Naive thymus-derived CD4-positive, alpha-beta T cell (primary cell): ENCODE results near the gene TNP2. TPM values are rescaled to one million over a fixed set of nuclear protein-coding genes. Genes with fewer than 3 reads are reported as not detected.

Experiments
- ATAC-seq: fragments of 150-1000 bp; cut with Tn5 transposase; 2 replicates; pipeline ENCODE4 v1.10.0; 2021; ENCODE audit warnings: mild to moderate bottlenecking, moderate library complexity
- CTCF ChIA-PET: fragments of 350-600 bp; sonication (Branson Sonifier 250); formaldehyde crosslinking; loops from one replicate; lab custom pipeline; 2021; ENCODE audit warnings: antibody characterized with exemption; lab: Charles Lee
- POLR2A ChIA-PET: fragments of 350-600 bp; sonication (Branson Sonifier 250); formaldehyde crosslinking; loops from one replicate; lab custom pipeline; 2021; ENCODE audit warnings: antibody characterized with exemption, inconsistent platforms; lab: Charles Lee
- DNase-seq, 9 donors: peaks; one replicate each; pipeline versions ENCODE4 v3.0.0 to v3.0.0-alpha.2; 2020 to 2022; ENCODE audit warnings: mixed read lengths in 1 of 9
- H3K27ac ChIP-seq: one replicate; pipeline ENCODE4 v1.7.0; 2013; ENCODE audit warnings: mild to moderate bottlenecking, low read depth, low read length, moderate library complexity
- H3K27me3 ChIP-seq, 2 donors: one replicate each; pipeline ENCODE4 v1.7.0; 2013; ENCODE audit warnings: low read length in 2 of 2, mild to moderate bottlenecking in 2 of 2, moderate library complexity in 2 of 2; ENCODE audit not compliant: control insufficient read depth in 2 of 2, insufficient read depth in 2 of 2
- H3K36me3 ChIP-seq, 3 experiments: 1 replicate in 2 of 3; 2 replicates in 1 of 3; pipeline ENCODE4 v1.7.0; 2013; ENCODE audit warnings: low read length in 3 of 3, mild to moderate bottlenecking in 3 of 3, moderate library complexity in 1 of 3; ENCODE audit not compliant: insufficient read depth in 3 of 3, control insufficient read depth in 2 of 3
- H3K4me1 ChIP-seq, 2 donors: one replicate each; pipeline ENCODE4 v1.7.0; 2013; ENCODE audit warnings: low read length in 2 of 2, mild to moderate bottlenecking in 2 of 2, moderate library complexity in 1 of 2; ENCODE audit not compliant: control insufficient read depth in 2 of 2, insufficient read depth in 2 of 2
- H3K4me3 ChIP-seq: 2 replicates; pipeline ENCODE4 v1.7.0; 2013; ENCODE audit warnings: mild to moderate bottlenecking, low read length
- H3K9me3 ChIP-seq, 3 experiments: 1 replicate in 2 of 3; 2 replicates in 1 of 3; pipeline ENCODE4 v1.7.0; 2013; ENCODE audit warnings: low read length in 3 of 3; ENCODE audit not compliant: control insufficient read depth in 2 of 3
- H3K27ac Mint-ChIP-seq, 9 donors: one replicate each; pipeline ENCODE4 v1.8.0; 2020 to 2022; ENCODE audit warnings: mixed read lengths in 9 of 9, mild to moderate bottlenecking in 8 of 9, moderate library complexity in 5 of 9, inconsistent platforms in 2 of 9
- H3K27me3 Mint-ChIP-seq, 5 donors: one replicate each; pipeline ENCODE4 v1.8.0; 2021 to 2022; ENCODE audit warnings: mixed read lengths in 5 of 5, mild to moderate bottlenecking in 1 of 5
- H3K36me3 Mint-ChIP-seq, 5 donors: one replicate each; pipeline ENCODE4 v1.8.0; 2020 to 2022; ENCODE audit warnings: mixed read lengths in 5 of 5, mild to moderate bottlenecking in 3 of 5, inconsistent platforms in 1 of 5
- H3K4me1 Mint-ChIP-seq, 7 donors: one replicate each; pipeline ENCODE4 v1.8.0; 2020 to 2022; ENCODE audit warnings: mixed read lengths in 7 of 7, mild to moderate bottlenecking in 3 of 7, inconsistent platforms in 1 of 7
- H3K4me3 Mint-ChIP-seq, 10 donors: one replicate each; pipeline ENCODE4 v1.8.0; 2020 to 2022; ENCODE audit warnings: mild to moderate bottlenecking in 10 of 10, mixed read lengths in 10 of 10, moderate library complexity in 6 of 10, inconsistent platforms in 2 of 10
- H3K9me3 Mint-ChIP-seq, 11 donors: one replicate each; pipeline ENCODE4 v1.8.0; 2020 to 2022; ENCODE audit warnings: mixed read lengths in 11 of 11, mild to moderate bottlenecking in 4 of 11, inconsistent platforms in 1 of 11, moderate library complexity in 1 of 11
- intact Hi-C, 2 donors: fragments of 100-400 bp; cut with micrococcal nuclease; formaldehyde crosslinking; loops; one replicate each; pipeline ENCODE4 v1.15.1; 2023
- polyA plus RNA-seq, 2 donors: library from polyadenylated mRNA; unstranded; fragments of 300-500 nt; fragmentation: Illumina TruSeq; gene quantifications; one replicate each; pipeline ENCODE4 v1.2.3, GENCODE V29; 2021
- total RNA-seq, 6 experiments: library from RNA in 5 of 6; stranded (reverse) in 5 of 6; gene quantifications; 1 replicate in 5 of 6; 2 replicates in 1 of 6; pipeline ENCODE4 v1.2.3 and lab custom pipeline; 2021 to 2026

Gene TNP2
- total and polyA plus RNA-seq, 7 experiments from 2014 or later = not detected

GRCh38 chr16:11297492-11298142 is 28.5 kb upstream of the TNP2 start:
- Histone ChIP-seq H3K4me3 (peak overlapping the region; percentile 49), H3K27ac (no peak overlapping the region), H3K36me3 (no peaks in the 10 kb centered on the region), H3K27me3 (no peaks in the 10 kb centered on the region), H3K9me3 (no peaks in the 10 kb centered on the region), H3K4me1 (peaks cover 8% of the 10 kb centered on the region in 2 donors)
- Mint-ChIP-seq H3K4me1 (peaks cover 9 to 53% (median 25%) of the 10 kb centered on the region in 7 donors), H3K27me3 (peaks cover 0 to 19% (median 0%) of the 10 kb centered on the region in 5 donors), H3K4me3 (peak overlapping the region; percentile 76 to 87 (median 80)), H3K27ac (peak overlapping the region; percentile 63 to 87 (median 77)), H3K36me3 (no peaks in the 10 kb centered on the region), H3K9me3 (no peaks in the 10 kb centered on the region)
- intact Hi-C loops = loop anchor here (1.0 to 2.0 kb wide), 12 partner anchors 13 to 333 kb away; partner anchors contain the start of gene RMI2 (in 1 of the 2)
- peak; percentile 50 to 70 (median 65) for DNase-seq
- CTCF ChIA-PET = interaction anchor here (0.6 to 2.8 kb wide), 18 partner anchors 10 to 349 kb away, joined by 3 to 31 read pairs (median 5); partner anchors contain the start of gene SOCS1
- POLR2A ChIA-PET = interaction anchor here (0.9 to 4.5 kb wide), 11 partner anchors 11 to 73 kb away, joined by 3 to 48 read pairs (median 5); partner anchors contain the start of gene SOCS1
- ATAC-seq = peak; percentile 95

GRCh38 chr16:11296706-11297491 is 27.8 kb upstream of the TNP2 start:
- Mint-ChIP-seq H3K27ac (peak overlapping the region in 8 of 9 donors; percentile 56 to 83 (median 70)), H3K27me3 (peaks cover 0 to 22% (median 0%) of the 10 kb centered on the region in 5 donors), H3K4me1 (peaks cover 9 to 49% (median 25%) of the 10 kb centered on the region in 7 donors), H3K9me3 (no peaks in the 10 kb centered on the region), H3K36me3 (no peaks in the 10 kb centered on the region), H3K4me3 (peak overlapping the region; percentile 76 to 87 (median 80))
- H3K4me1 ChIP-seq = peaks cover 8% of the 10 kb centered on the region in 2 donors
- H3K36me3 ChIP-seq = no peaks in the 10 kb centered on the region
- H3K4me3 ChIP-seq = peak overlapping the region; percentile 49
- DNase-seq (no peak), ATAC-seq (no peak)
- ChIA-PET POLR2A (interaction anchor here (1.0 to 4.5 kb wide), 8 partner anchors 12 to 73 kb away, joined by 3 to 48 read pairs (median 4); partner anchors contain the start of gene SOCS1), CTCF (interaction anchor here (0.6 to 2.8 kb wide), 15 partner anchors 11 to 333 kb away, joined by 3 to 31 read pairs (median 6); partner anchors contain the start of gene SOCS1)
- no peak overlapping the region for H3K27ac ChIP-seq
- intact Hi-C loops = loop anchor here (1.0 to 2.0 kb wide), 12 partner anchors 14 to 332 kb away; partner anchors contain the start of gene RMI2 (in 1 of the 2)
- no peaks in the 10 kb centered on the region for H3K9me3 ChIP-seq
- no peaks in the 10 kb centered on the region for H3K27me3 ChIP-seq

GRCh38 chr16:11296351-11296705 is 27.2 kb upstream of the TNP2 start:
- Mint-ChIP-seq H3K27me3 (peaks cover 0 to 23% (median 0%) of the 10 kb centered on the region in 5 donors), H3K27ac (peak overlapping the region in 2 of 9 donors; percentile 77 to 83), H3K4me1 (peaks cover 9 to 47% (median 25%) of the 10 kb centered on the region in 7 donors), H3K9me3 (no peaks in the 10 kb centered on the region), H3K4me3 (peak overlapping the region in 1 of 10 donors; percentile 84), H3K36me3 (no peaks in the 10 kb centered on the region)
- no peak overlapping the region for H3K27ac ChIP-seq
- no peak overlapping the region for H3K4me3 ChIP-seq
- DNase-seq = no peak
- ChIA-PET POLR2A (interaction anchor here (4.5 kb wide), 1 partner anchor 40 kb away, joined by 48 read pairs; the partner anchor contains the start of gene SOCS1), CTCF (interaction anchor here (2.2 to 2.8 kb wide), 3 partner anchors 37 to 324 kb away, joined by 12 to 31 read pairs (median 15); partner anchors contain the start of gene SOCS1)
- peaks cover 0 to 1% of the 10 kb centered on the region in 2 donors for H3K27me3 ChIP-seq
- no peaks in the 10 kb centered on the region for H3K9me3 ChIP-seq
- intact Hi-C loops = loop anchor here (2.0 kb wide), 6 partner anchors 14 to 332 kb away; partner anchors contain the start of gene RMI2 (in 1 of the 2)
- no peak for ATAC-seq
- H3K4me1 ChIP-seq = peaks cover 8% of the 10 kb centered on the region in 2 donors
- no peaks in the 10 kb centered on the region for H3K36me3 ChIP-seq

- Mint-ChIP-seq H3K4me1 (peaks cover 9 to 47% (median 25%) of the 10 kb centered on the region in 7 donors), H3K36me3 (no peaks in the 10 kb centered on the region), H3K27me3 (peaks cover 0 to 23% (median under 1%) of the 10 kb centered on the region in 5 donors), H3K27ac (no peak overlapping the region), H3K4me3 (no peak overlapping the region), H3K9me3 (no peaks in the 10 kb centered on the region)
- H3K27ac ChIP-seq = no peak overlapping the region
- CTCF ChIA-PET = no interaction called here
- peaks cover 0 to 3% of the 10 kb centered on the region in 2 donors for H3K27me3 ChIP-seq
- POLR2A ChIA-PET = interaction anchor here (0.6 to 1.0 kb wide), 2 partner anchors 41 to 70 kb away, joined by 3 read pairs; no protein-coding TSS in a partner anchor
- intact Hi-C loops = loop anchor here (2.0 kb wide), 6 partner anchors 15 to 331 kb away; partner anchors contain the start of gene RMI2 (in 1 of the 2)
- H3K9me3 ChIP-seq = no peaks in the 10 kb centered on the region
- H3K4me1 ChIP-seq = peaks cover 8% of the 10 kb centered on the region in 2 donors
- H3K4me3 ChIP-seq = no peak overlapping the region
- ATAC-seq (no peak), DNase-seq (no peak)
- no peaks in the 10 kb centered on the region for H3K36me3 ChIP-seq
Measured at GRCh38 chr16:11295672-11296071, 26.5 kb upstream of the TNP2 start.

- POLR2A ChIA-PET = interaction anchor here (0.7 to 0.9 kb wide), 2 partner anchors 19 to 344 kb away, joined by 3 read pairs; no protein-coding TSS in a partner anchor
- Histone ChIP-seq H3K4me1 (peaks cover 5% of the 10 kb centered on the region in 2 donors), H3K4me3 (no peak overlapping the region), H3K27ac (no peak overlapping the region), H3K9me3 (no peaks in the 10 kb centered on the region), H3K27me3 (peaks cover 0 to 3% of the 10 kb centered on the region in 2 donors), H3K36me3 (no peaks in the 10 kb centered on the region)
- Mint-ChIP-seq H3K9me3 (no peaks in the 10 kb centered on the region), H3K27ac (peak overlapping the region in 1 of 9 donors; percentile 10), H3K36me3 (peaks cover 0 to 3% (median 0%) of the 10 kb centered on the region in 5 donors), H3K4me1 (peaks cover 0 to 37% (median 7%) of the 10 kb centered on the region in 7 donors), H3K4me3 (no peak overlapping the region), H3K27me3 (peaks cover 0 to 38% (median 8%) of the 10 kb centered on the region in 5 donors)
- ATAC-seq = no peak
- DNase-seq = no peak
- intact Hi-C loops = no loop called here
- CTCF ChIA-PET = interaction anchor here (0.6 kb wide), 1 partner anchor 36 kb away, joined by 4 read pairs; the partner anchor contains the start of gene SOCS1
Measured at GRCh38 chr16:11292076-11292748, 23.1 kb upstream of the TNP2 start.
